Measurements from ENCODE around the gene OR13C9.

DNA sequence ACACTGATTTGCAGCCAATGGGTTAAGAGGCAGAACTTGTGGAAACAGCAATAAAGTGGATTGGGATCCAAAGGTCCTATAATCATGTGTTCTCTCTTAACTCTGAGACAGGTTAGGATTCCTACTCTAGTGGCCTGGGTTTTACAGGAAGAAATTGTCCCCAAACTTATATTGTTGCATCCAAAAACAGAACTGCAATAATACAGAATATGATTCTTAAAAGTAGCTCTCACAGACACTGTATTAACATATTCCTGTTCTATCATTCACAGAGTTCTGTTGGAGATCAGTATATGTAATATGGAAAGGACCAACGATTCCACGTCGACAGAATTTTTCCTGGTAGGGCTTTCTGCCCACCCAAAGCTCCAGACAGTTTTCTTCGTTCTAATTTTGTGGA, 49.1 kb downstream of the OR13C9 start, which contains the start of gene OR13C8:
- TF ChIP-seq CTCF (IDR thresholded peaks at IDR 0.05) (no peak), ZFX (IDR thresholded peaks at IDR 0.05; ENCODE audit: borderline replicate concordance) (no peak)
